AG04450 (cell line): ENCODE results near the gene FOXD4L6. TPM values are rescaled to one million over a fixed set of nuclear protein-coding genes. Genes with fewer than 3 reads are reported as not detected.
"Not testable (repeated sequence)": the region's sequence is repeated elsewhere in the genome, so short reads cannot be mapped to it uniquely, and the experiment has no call there.

Experiments used
- CTCF ChIA-PET: fragments of 300-600, 350-600 bp; formaldehyde crosslinking; extraction: SDS; loops from one replicate; lab custom pipeline; 2022; ENCODE audit warnings: antibody characterized with exemption, inconsistent platforms; lab: Charles Lee
- POLR2A ChIA-PET: fragments of 350-600 bp; formaldehyde crosslinking; extraction: SDS; loops from one replicate; lab custom pipeline; 2021; ENCODE audit warnings: antibody characterized with exemption, inconsistent platforms; lab: Yijun Ruan, JAX
- DNase-seq: peaks from one replicate; pipeline ENCODE4 v3.0.0-alpha.2; 2011; ENCODE audit warnings: low read depth, low spot score
- H3K27ac ChIP-seq: one replicate; pipeline ENCODE4 v1.5.1; 2012; ENCODE audit warnings: low read depth, low read length, control low read depth
- H3K27me3 ChIP-seq: one replicate; pipeline ENCODE4 v1.6.0; 2012; ENCODE audit warnings: low read length; ENCODE audit not compliant: control insufficient read depth, insufficient read depth
- H3K4me3 ChIP-seq: 2 replicates; pipeline ENCODE4 v1.5.1; 2011; ENCODE audit warnings: mild to moderate bottlenecking, low read depth, low read length, control low read depth
- H3K9me3 ChIP-seq: 2 replicates; pipeline ENCODE4 v1.5.1; 2012; ENCODE audit warnings: low read length; ENCODE audit not compliant: control insufficient read depth, insufficient read depth
- polyA plus RNA-seq: library from polyadenylated mRNA; depleted of rRNA; stranded (reverse); fragments of >200 nt; gene quantifications from 2 replicates; pipeline ENCODE4 v1.2.3, GENCODE V29; 2011; rRNA removed

The FOXD4L6 gene
- polyA plus RNA-seq, 1 experiment = not detected

GRCh38 chr9:41077586-41077985, 50.9 kb downstream of the FOXD4L6 start:
- CTCF ChIA-PET = interaction anchor here (0.5 kb wide), 1 partner anchor 320 kb away, joined by 3 read pairs; no protein-coding TSS in a partner anchor
- H3K9me3 ChIP-seq, H3K27ac ChIP-seq, DNase-seq, H3K27me3 ChIP-seq, POLR2A ChIA-PET, H3K4me3 ChIP-seq: not testable (repeated sequence)

Other genes starting within 250 kb of the FOXD4L6 start
- 4.6 and 7.6 TPM in 2 replicates for gene ZNG1F, start 60.6 kb upstream of the FOXD4L6 start, polyA plus RNA-seq